HTR-8/SVneo (cell line): ENCODE results near the gene FUNDC1.

Source experiments
- DNase-seq: peaks from one replicate; pipeline ENCODE4 v3.0.0; 2011; ENCODE audit warnings: low spot score, mixed read lengths; ENCODE audit not compliant: insufficient read length
- FAIRE-seq: peaks from 2 replicates; lab custom pipeline; 2011; peaks lifted over from hg19 to GRCh38; lab: Jason Lieb, UNC

The FUNDC1 gene

DNA sequence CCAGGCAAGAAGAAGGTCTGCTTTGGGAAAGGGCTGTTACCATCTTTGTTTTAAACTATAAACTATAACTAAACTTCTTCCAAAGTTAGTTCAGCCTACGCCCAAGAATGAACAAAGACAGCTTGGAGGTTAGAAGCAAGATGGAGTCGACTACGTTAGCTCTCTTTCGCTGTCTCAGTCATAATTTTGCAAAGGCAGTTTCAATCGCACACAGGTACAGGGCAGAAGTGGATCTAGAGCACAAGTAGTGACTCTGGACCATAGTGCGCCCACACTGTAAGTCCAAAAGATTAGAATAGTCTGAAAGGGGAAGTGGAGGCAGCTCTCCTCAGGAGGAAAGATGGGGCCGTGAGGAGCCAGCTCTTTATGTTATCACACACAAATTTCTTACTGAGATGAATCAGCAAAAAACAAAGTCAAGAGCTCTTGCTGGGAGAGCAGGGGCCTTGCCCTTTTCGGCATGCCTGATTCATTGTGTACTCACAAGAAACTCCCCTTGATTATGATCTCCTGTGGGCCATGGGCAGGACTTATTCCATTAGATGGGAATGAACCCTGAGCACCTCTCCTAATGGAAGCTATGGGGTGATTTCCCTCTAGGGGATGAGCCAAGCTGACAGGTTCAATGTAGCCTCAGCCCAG lies 58.6 kb downstream of the FUNDC1 start:
- no peak for DNase-seq
- FAIRE-seq: no peak

DNA sequence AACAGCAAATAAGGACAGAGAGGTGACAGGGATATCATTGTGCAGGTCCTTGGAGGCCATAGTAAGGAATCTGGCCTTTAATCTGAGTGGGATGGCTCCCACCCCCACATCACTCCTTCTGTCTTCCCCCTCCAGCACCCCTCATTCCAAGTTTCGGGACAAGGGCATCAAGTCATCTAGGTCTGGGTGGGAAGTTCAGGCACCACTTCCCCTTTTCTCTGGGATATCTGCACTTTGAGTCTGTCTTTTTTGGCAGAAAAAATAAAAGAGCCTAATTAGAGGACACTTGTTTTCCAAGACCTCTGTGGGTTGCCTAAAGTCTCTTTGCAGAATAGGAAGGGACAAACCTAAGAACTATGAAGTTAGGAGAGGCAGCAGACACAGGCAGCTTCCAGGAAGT lies 60.1 kb downstream of the FUNDC1 start:
- no peak for FAIRE-seq
- DNase-seq: no peak

DNA sequence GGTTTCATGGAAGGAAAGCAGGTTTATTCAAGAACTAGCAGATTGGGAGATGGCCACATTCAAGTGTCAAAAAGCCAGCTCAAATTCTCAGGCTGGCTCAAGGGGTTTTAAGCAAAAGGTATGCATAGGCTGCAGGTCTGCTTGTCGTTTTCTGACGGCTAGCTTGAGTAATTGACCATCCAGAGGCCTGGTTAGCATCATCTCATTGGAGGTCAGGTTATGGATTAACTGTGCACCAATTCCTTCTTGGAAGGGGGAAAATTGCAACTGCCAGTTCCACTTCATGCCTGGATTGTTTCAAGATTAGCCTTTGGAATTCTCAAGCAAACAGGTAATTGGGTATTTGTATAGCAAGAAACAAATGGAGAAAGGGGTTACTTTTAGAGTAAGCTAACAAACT lies 62.1 kb downstream of the FUNDC1 start:
- FAIRE-seq: no peak
- DNase-seq: no peak

DNA sequence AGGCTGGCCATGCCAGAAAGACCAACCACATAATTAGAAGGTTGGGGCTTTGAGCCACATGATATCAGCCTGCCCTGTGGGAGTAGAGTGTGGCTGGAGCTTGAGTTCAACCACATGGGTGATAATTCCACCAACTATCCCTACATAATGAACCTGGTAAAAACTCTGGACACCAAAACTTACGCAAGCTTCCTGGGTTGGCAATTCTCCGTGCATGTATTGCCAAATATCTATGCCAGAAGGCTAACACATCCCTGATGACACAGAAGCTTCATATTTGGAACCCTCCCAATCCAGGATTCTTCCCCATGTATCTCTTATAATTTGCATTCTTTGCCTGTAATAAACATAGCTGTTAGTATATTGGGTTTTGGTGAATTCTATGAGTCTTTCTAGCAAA lies 68.2 kb downstream of the FUNDC1 start:
- FAIRE-seq: no peak

More for the DNA sequence above, 68.2 kb downstream of the FUNDC1 start:
- DNase-seq: no peak
